Mesendoderm (in vitro differentiated cells): ENCODE measurements around the gene FSTL4.

Source experiments
- DNase-seq: peaks from one replicate; pipeline ENCODE4 v3.0.0; 2013
- H2AK5ac ChIP-seq: 2 replicates; pipeline ENCODE4 v1.6.1; 2013; ENCODE audit warnings: low read length, inconsistent platforms
- H2BK120ac ChIP-seq: 2 replicates; pipeline ENCODE4 v1.6.1; 2013; ENCODE audit warnings: low read depth, mild to moderate bottlenecking, low read length, moderate library complexity, mixed read lengths
- H2BK15ac ChIP-seq: replicated peaks from 2 replicates; pipeline ENCODE4 v1.6.1; 2013; ENCODE audit warnings: low read depth, mild to moderate bottlenecking, moderate library complexity
- H2BK5ac ChIP-seq: 2 replicates; pipeline ENCODE4 v1.6.1; 2013; ENCODE audit warnings: low read length, inconsistent platforms
- H3K18ac ChIP-seq: 2 replicates; pipeline ENCODE4 v1.6.1; 2013; ENCODE audit warnings: mild to moderate bottlenecking, low read length, mixed read lengths
- H3K23ac ChIP-seq: one replicate; pipeline ENCODE4 v1.6.1; 2013; ENCODE audit warnings: low read length
- H3K27ac ChIP-seq: 2 replicates; pipeline ENCODE4 v1.5.1; 2013; ENCODE audit warnings: low read depth, mild to moderate bottlenecking, inconsistent platforms, low read length, moderate library complexity
- H3K27me3 ChIP-seq: 2 replicates; pipeline ENCODE4 v1.6.1; 2013; ENCODE audit warnings: low read length, control low read depth, mild to moderate bottlenecking, inconsistent platforms; ENCODE audit not compliant: insufficient read depth, poor library complexity
- H3K36me3 ChIP-seq: 2 replicates; pipeline ENCODE4 v1.6.1; 2013; ENCODE audit warnings: low read length, inconsistent platforms; ENCODE audit not compliant: control insufficient read depth, insufficient read depth
- H3K4ac ChIP-seq: one replicate; pipeline ENCODE4 v1.6.1; 2013; ENCODE audit warnings: low read depth, mild to moderate bottlenecking, low read length, moderate library complexity
- H3K4me1 ChIP-seq: 2 replicates; pipeline ENCODE4 v1.6.1; 2013; ENCODE audit warnings: low read depth, low read length, inconsistent platforms; ENCODE audit not compliant: control insufficient read depth
- H3K4me2 ChIP-seq: 2 replicates; pipeline ENCODE4 v1.6.1; 2013; ENCODE audit warnings: low read length
- H3K4me3 ChIP-seq: 2 replicates; pipeline ENCODE4 v1.5.1; 2013; ENCODE audit warnings: mild to moderate bottlenecking, low read length
- H3K56ac ChIP-seq: one replicate; pipeline ENCODE4 v1.6.1; 2013; ENCODE audit warnings: low read length
- H3K79me1 ChIP-seq: 2 replicates; pipeline ENCODE4 v1.6.1; 2013; ENCODE audit warnings: low read length, inconsistent platforms
- H3K79me2 ChIP-seq: 2 replicates; pipeline ENCODE4 v1.6.1; 2013; ENCODE audit warnings: mild to moderate bottlenecking, low read length; ENCODE audit not compliant: control insufficient read depth, insufficient read depth
- H3K9ac ChIP-seq: 2 replicates; pipeline ENCODE4 v1.6.1; 2013; ENCODE audit warnings: low read length, inconsistent platforms
- H4K5ac ChIP-seq: one replicate; pipeline ENCODE4 v1.6.1; 2013; ENCODE audit warnings: low read length
- H4K8ac ChIP-seq: one replicate; pipeline ENCODE4 v1.6.1; 2013; ENCODE audit warnings: low read depth, mild to moderate bottlenecking, control low read depth, low read length, moderate library complexity
- WGBS: extraction: QIAGEN DNeasy Blood & Tissue Kit; methylation state at CpG from one replicate; pipeline ENCODE4 v1.1.7; 2013; ENCODE audit warnings: low lambda C conversion rate, missing lambda C conversion rate; ENCODE audit not compliant: insufficient coverage; ENCODE audit errors: extremely low coverage; 5-methylcytosine and 5-hydroxymethylcytosine counted together

FSTL4 gene

GRCh38 chr5:133354323-133355185 is 257.8 kb downstream of the FSTL4 start:
- H3K56ac ChIP-seq: no peak overlapping the region
- H3K79me2 ChIP-seq: no peaks in the 10 kb centered on the region
- no peak overlapping the region for H3K18ac ChIP-seq
- no peak overlapping the region for H2AK5ac ChIP-seq
- no peaks in the 10 kb centered on the region for H3K27me3 ChIP-seq
- no peak overlapping the region for H2BK120ac ChIP-seq
- no peak for DNase-seq
- H4K5ac ChIP-seq: no peak overlapping the region
- H3K9ac ChIP-seq: no peak overlapping the region
- H2BK5ac ChIP-seq: no peak overlapping the region
- H3K4ac ChIP-seq: no peak overlapping the region
- WGBS: no CpG with 5 or more reads among the region's 9 CpGs
- no peak overlapping the region for H3K4me3 ChIP-seq
- no peaks in the 10 kb centered on the region for H3K36me3 ChIP-seq
- H2BK15ac ChIP-seq: no peak overlapping the region
- no peak overlapping the region for H3K27ac ChIP-seq
- H3K23ac ChIP-seq: no peak overlapping the region
- no peak overlapping the region for H3K4me2 ChIP-seq
- no peaks in the 10 kb centered on the region for H3K79me1 ChIP-seq
- no peak overlapping the region for H4K8ac ChIP-seq
- H3K4me1 ChIP-seq: no peaks in the 10 kb centered on the region

- Histone ChIP-seq H2BK120ac (no peak overlapping the region), H3K56ac (no peak overlapping the region), H3K23ac (no peak overlapping the region), H3K4me3 (no peak overlapping the region), H2BK15ac (no peak overlapping the region), H3K4ac (no peak overlapping the region), H3K9ac (no peak overlapping the region), H3K4me1 (no peaks in the 10 kb centered on the region), H3K36me3 (no peaks in the 10 kb centered on the region), H3K18ac (no peak overlapping the region), H2AK5ac (no peak overlapping the region), H2BK5ac (no peak overlapping the region), H4K5ac (no peak overlapping the region), H3K27me3 (no peaks in the 10 kb centered on the region), H3K4me2 (no peak overlapping the region), H4K8ac (no peak overlapping the region), H3K79me1 (no peaks in the 10 kb centered on the region), H3K27ac (no peak overlapping the region), H3K79me2 (no peaks in the 10 kb centered on the region)
- no CpG with 5 or more reads among the region's 8 CpGs for WGBS
- DNase-seq: no peak
Measured at GRCh38 chr5:133353741-133354140, 258.6 kb downstream of the FSTL4 start.

GRCh38 chr5:133348406-133348805 is 263.9 kb downstream of the FSTL4 start:
- Histone ChIP-seq H3K27ac (no peak overlapping the region), H3K4me2 (no peak overlapping the region)

GRCh38 chr5:133347039-133347438 is 265.3 kb downstream of the FSTL4 start:
- Histone ChIP-seq H3K27me3 (no peaks in the 10 kb centered on the region), H2BK5ac (no peak overlapping the region), H3K23ac (no peak overlapping the region), H3K36me3 (no peaks in the 10 kb centered on the region), H3K18ac (no peak overlapping the region), H3K4me2 (no peak overlapping the region), H3K56ac (no peak overlapping the region), H3K4me1 (no peaks in the 10 kb centered on the region), H3K27ac (no peak overlapping the region), H2AK5ac (no peak overlapping the region), H3K4ac (no peak overlapping the region), H2BK15ac (no peak overlapping the region), H3K4me3 (no peak overlapping the region), H3K9ac (no peak overlapping the region), H3K79me1 (no peaks in the 10 kb centered on the region), H2BK120ac (no peak overlapping the region), H3K79me2 (no peaks in the 10 kb centered on the region), H4K5ac (no peak overlapping the region), H4K8ac (no peak overlapping the region)
- no CpG with 5 or more reads among the region's 6 CpGs for WGBS
- no peak for DNase-seq

More at GRCh38 chr5:133348406-133348805, 263.9 kb downstream of the FSTL4 start:
- Histone ChIP-seq H3K56ac (no peak overlapping the region), H2AK5ac (no peak overlapping the region), H3K79me2 (no peaks in the 10 kb centered on the region), H3K18ac (no peak overlapping the region), H4K8ac (no peak overlapping the region), H3K4me1 (no peaks in the 10 kb centered on the region), H2BK15ac (no peak overlapping the region), H2BK5ac (no peak overlapping the region), H2BK120ac (no peak overlapping the region), H3K4me3 (no peak overlapping the region), H3K36me3 (no peaks in the 10 kb centered on the region), H3K27me3 (no peaks in the 10 kb centered on the region), H3K79me1 (no peaks in the 10 kb centered on the region), H3K23ac (no peak overlapping the region), H3K4ac (no peak overlapping the region), H4K5ac (no peak overlapping the region), H3K9ac (no peak overlapping the region)
- WGBS: no CpG with 5 or more reads among the region's 4 CpGs
- no peak for DNase-seq

GRCh38 chr5:133344266-133344665 is 268.1 kb downstream of the FSTL4 start:
- Histone ChIP-seq H2BK15ac (no peak overlapping the region), H3K4me2 (no peak overlapping the region), H4K8ac (no peak overlapping the region), H3K18ac (no peak overlapping the region), H2BK120ac (no peak overlapping the region), H3K36me3 (no peaks in the 10 kb centered on the region), H3K56ac (no peak overlapping the region), H2AK5ac (no peak overlapping the region), H3K4me1 (peaks cover 1% of the 10 kb centered on the region), H2BK5ac (no peak overlapping the region), H4K5ac (no peak overlapping the region), H3K4me3 (no peak overlapping the region), H3K23ac (no peak overlapping the region), H3K27me3 (no peaks in the 10 kb centered on the region), H3K79me2 (no peaks in the 10 kb centered on the region), H3K79me1 (no peaks in the 10 kb centered on the region), H3K4ac (no peak overlapping the region), H3K9ac (no peak overlapping the region), H3K27ac (no peak overlapping the region)
- WGBS: no CpG with 5 or more reads among the region's 2 CpGs
- no peak for DNase-seq

- no peak overlapping the region for H3K56ac ChIP-seq
- H2BK120ac ChIP-seq: no peak overlapping the region
- no peak overlapping the region for H2BK5ac ChIP-seq
- H3K79me2 ChIP-seq: no peaks in the 10 kb centered on the region
- H3K4me3 ChIP-seq: no peak overlapping the region
- no peak overlapping the region for H3K4ac ChIP-seq
- H3K27me3 ChIP-seq: no peaks in the 10 kb centered on the region
- no peaks in the 10 kb centered on the region for H3K79me1 ChIP-seq
- H4K5ac ChIP-seq: no peak overlapping the region
- no peaks in the 10 kb centered on the region for H3K36me3 ChIP-seq
- no peak overlapping the region for H3K23ac ChIP-seq
- no peak for DNase-seq
- H3K4me1 ChIP-seq: peaks cover 1% of the 10 kb centered on the region
- H3K18ac ChIP-seq: no peak overlapping the region
- no CpG with 5 or more reads among the region's 8 CpGs for WGBS
- no peak overlapping the region for H2AK5ac ChIP-seq
- no peak overlapping the region for H3K4me2 ChIP-seq
- no peak overlapping the region for H2BK15ac ChIP-seq
- no peak overlapping the region for H3K27ac ChIP-seq
- no peak overlapping the region for H4K8ac ChIP-seq
- H3K9ac ChIP-seq: no peak overlapping the region
Measured at GRCh38 chr5:133343196-133343595, 269.1 kb downstream of the FSTL4 start.
